HCT116 (cell line): Measurements from ENCODE around the gene METTL15.

ENCODE experiments used
- CEBPB ChIP-seq: IDR thresholded peaks from 2 replicates; pipeline ENCODE4 v1.6.1; 2012; ENCODE audit warnings: low read depth
- MAX ChIP-seq: IDR thresholded peaks from 2 replicates; pipeline ENCODE4 v1.6.1; 2012
- TF ChIP-seq, protein P1 (sequence below), 3 experiments: fragments of 200-600 bp in 1 of 3; sonication (generic) in 1 of 3; IDR thresholded peaks in 2 of 3; conservative IDR thresholded peaks in 1 of 3; 2 replicates each; pipeline ENCODE4 v1.5.1; 2012 to 2017; ENCODE audit warnings: low read depth in 2 of 3, low read length in 2 of 3, antibody characterized with exemption in 1 of 3, borderline replicate concordance in 1 of 3, control low read depth in 1 of 3, mild to moderate bottlenecking in 1 of 3, mixed read lengths in 1 of 3, mixed run types in 1 of 3, moderate library complexity in 1 of 3; ENCODE audit not compliant: insufficient read depth in 1 of 3

GRCh38 chr11:28346721-28347120 is 238.5 kb downstream of the METTL15 start:
- TF ChIP-seq MAX: no peak
- TF ChIP-seq, protein P1, sequence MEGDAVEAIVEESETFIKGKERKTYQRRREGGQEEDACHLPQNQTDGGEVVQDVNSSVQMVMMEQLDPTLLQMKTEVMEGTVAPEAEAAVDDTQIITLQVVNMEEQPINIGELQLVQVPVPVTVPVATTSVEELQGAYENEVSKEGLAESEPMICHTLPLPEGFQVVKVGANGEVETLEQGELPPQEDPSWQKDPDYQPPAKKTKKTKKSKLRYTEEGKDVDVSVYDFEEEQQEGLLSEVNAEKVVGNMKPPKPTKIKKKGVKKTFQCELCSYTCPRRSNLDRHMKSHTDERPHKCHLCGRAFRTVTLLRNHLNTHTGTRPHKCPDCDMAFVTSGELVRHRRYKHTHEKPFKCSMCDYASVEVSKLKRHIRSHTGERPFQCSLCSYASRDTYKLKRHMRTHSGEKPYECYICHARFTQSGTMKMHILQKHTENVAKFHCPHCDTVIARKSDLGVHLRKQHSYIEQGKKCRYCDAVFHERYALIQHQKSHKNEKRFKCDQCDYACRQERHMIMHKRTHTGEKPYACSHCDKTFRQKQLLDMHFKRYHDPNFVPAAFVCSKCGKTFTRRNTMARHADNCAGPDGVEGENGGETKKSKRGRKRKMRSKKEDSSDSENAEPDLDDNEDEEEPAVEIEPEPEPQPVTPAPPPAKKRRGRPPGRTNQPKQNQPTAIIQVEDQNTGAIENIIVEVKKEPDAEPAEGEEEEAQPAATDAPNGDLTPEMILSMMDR (IDR thresholded peaks at IDR 0.05 in 2 of 3, conservative IDR thresholded peaks at IDR 0.05 in 1 of 3; ENCODE audit: borderline replicate concordance in 1 of 3, insufficient read depth in 1 of 3, low read depth in 2 of 3, low read length in 2 of 3): no peak
- no peak for TF ChIP-seq CEBPB
